Stimulated activated memory B cell treated with anti-CD40 and anti-IgM and Interleukin-4, amounts not matched to agents 10 μg/mL and 1 μg/mL and 100 μg/mL, for 72 hours (primary cell): ENCODE results near the gene GRIN3B.
A peak's percentile ranks its signal among the peaks of the same experiment; 100 is the strongest.

Experiments used
- ATAC-seq: fragments of 150-1000 bp; cut with Tn5 transposase; 2 replicates; pipeline ENCODE4 v1.10.0; 2021
- H3K27ac Mint-ChIP-seq: one replicate; pipeline ENCODE4 v1.8.0; 2022; ENCODE audit warnings: mild to moderate bottlenecking, mixed read lengths
- H3K27me3 Mint-ChIP-seq: one replicate; pipeline ENCODE4 v1.8.0; 2022; ENCODE audit warnings: mixed read lengths
- H3K36me3 Mint-ChIP-seq: one replicate; pipeline ENCODE4 v1.8.0; 2022; ENCODE audit warnings: mixed read lengths
- H3K4me1 Mint-ChIP-seq: one replicate; pipeline ENCODE4 v1.8.0; 2022; ENCODE audit warnings: mixed read lengths
- H3K4me3 Mint-ChIP-seq: one replicate; pipeline ENCODE4 v1.8.0; 2022; ENCODE audit warnings: mild to moderate bottlenecking, moderate library complexity, mixed read lengths
- H3K9me3 Mint-ChIP-seq: one replicate; pipeline ENCODE4 v1.8.0; 2022; ENCODE audit warnings: mixed read lengths

The GRIN3B gene

GRCh38 chr19:1046117-1046626, 46.0 kb downstream of the GRIN3B start:
- H3K36me3 Mint-ChIP-seq = peaks cover 27% of the 10 kb centered on the region
- H3K27me3 Mint-ChIP-seq = no peaks in the 10 kb centered on the region
- no peak overlapping the region for H3K4me3 Mint-ChIP-seq
- no peaks in the 10 kb centered on the region for H3K9me3 Mint-ChIP-seq
- H3K4me1 Mint-ChIP-seq = peaks cover 16% of the 10 kb centered on the region
- ATAC-seq = no peak
- no peak overlapping the region for H3K27ac Mint-ChIP-seq

GRCh38 chr19:1046836-1047695, 46.8 kb downstream of the GRIN3B start:
- Mint-ChIP-seq H3K36me3 (peaks cover 33% of the 10 kb centered on the region), H3K27me3 (no peaks in the 10 kb centered on the region), H3K27ac (no peak overlapping the region), H3K4me1 (peaks cover 12% of the 10 kb centered on the region), H3K4me3 (no peak overlapping the region), H3K9me3 (no peaks in the 10 kb centered on the region)
- ATAC-seq = peak; percentile 44

- no peak overlapping the region for H3K4me3 Mint-ChIP-seq
- no peaks in the 10 kb centered on the region for H3K27me3 Mint-ChIP-seq
- H3K27ac Mint-ChIP-seq = no peak overlapping the region
- no peak for ATAC-seq
- H3K4me1 Mint-ChIP-seq = peaks cover 10% of the 10 kb centered on the region
- peaks cover 30% of the 10 kb centered on the region for H3K36me3 Mint-ChIP-seq
- no peaks in the 10 kb centered on the region for H3K9me3 Mint-ChIP-seq
Observed at GRCh38 chr19:1047696-1048147, 47.5 kb downstream of the GRIN3B start.

- Mint-ChIP-seq H3K4me1 (peaks cover 15% of the 10 kb centered on the region), H3K4me3 (no peak overlapping the region), H3K9me3 (no peaks in the 10 kb centered on the region), H3K36me3 (peaks cover 33% of the 10 kb centered on the region), H3K27ac (no peak overlapping the region), H3K27me3 (no peaks in the 10 kb centered on the region)
- no peak for ATAC-seq
Observed at GRCh38 chr19:1049106-1049505, 48.9 kb downstream of the GRIN3B start.

- H3K4me3 Mint-ChIP-seq = no peak overlapping the region
- peaks cover 15% of the 10 kb centered on the region for H3K4me1 Mint-ChIP-seq
- H3K27ac Mint-ChIP-seq = no peak overlapping the region
- H3K36me3 Mint-ChIP-seq = peaks cover 33% of the 10 kb centered on the region
- no peaks in the 10 kb centered on the region for H3K27me3 Mint-ChIP-seq
- no peaks in the 10 kb centered on the region for H3K9me3 Mint-ChIP-seq
- no peak for ATAC-seq
Observed at GRCh38 chr19:1049800-1050199, 49.6 kb downstream of the GRIN3B start.

- H3K4me3 Mint-ChIP-seq = no peak overlapping the region
- no peak for ATAC-seq
- H3K36me3 Mint-ChIP-seq = peaks cover 37% of the 10 kb centered on the region
- no peaks in the 10 kb centered on the region for H3K9me3 Mint-ChIP-seq
- H3K27me3 Mint-ChIP-seq = no peaks in the 10 kb centered on the region
- H3K4me1 Mint-ChIP-seq = peaks cover 9% of the 10 kb centered on the region
- H3K27ac Mint-ChIP-seq = no peak overlapping the region
Observed at GRCh38 chr19:1050989-1051788, 51.0 kb downstream of the GRIN3B start.

GRCh38 chr19:1051791-1052190, 51.6 kb downstream of the GRIN3B start:
- no peaks in the 10 kb centered on the region for H3K9me3 Mint-ChIP-seq
- H3K27ac Mint-ChIP-seq = no peak overlapping the region

GRCh38 chr19:1052349-1052975, 52.2 kb downstream of the GRIN3B start:
- H3K27ac Mint-ChIP-seq = peak overlapping the region; percentile 44
- H3K4me3 Mint-ChIP-seq = no peak overlapping the region
- H3K27me3 Mint-ChIP-seq = no peaks in the 10 kb centered on the region
- H3K4me1 Mint-ChIP-seq = peaks cover 21% of the 10 kb centered on the region
- H3K36me3 Mint-ChIP-seq = peaks cover 50% of the 10 kb centered on the region
- no peaks in the 10 kb centered on the region for H3K9me3 Mint-ChIP-seq
- no peak for ATAC-seq

More at GRCh38 chr19:1051791-1052190, 51.6 kb downstream of the GRIN3B start:
- Mint-ChIP-seq H3K4me1 (peaks cover 15% of the 10 kb centered on the region), H3K36me3 (peaks cover 43% of the 10 kb centered on the region), H3K27me3 (no peaks in the 10 kb centered on the region), H3K4me3 (no peak overlapping the region)
- no peak for ATAC-seq

- no peaks in the 10 kb centered on the region for H3K9me3 Mint-ChIP-seq
- no peak overlapping the region for H3K4me3 Mint-ChIP-seq
- H3K36me3 Mint-ChIP-seq = peaks cover 59% of the 10 kb centered on the region
- no peaks in the 10 kb centered on the region for H3K27me3 Mint-ChIP-seq
- ATAC-seq = peak; percentile 18
- peak overlapping the region; percentile 44 for H3K27ac Mint-ChIP-seq
- peaks cover 31% of the 10 kb centered on the region for H3K4me1 Mint-ChIP-seq
Observed at GRCh38 chr19:1053176-1054101, 53.2 kb downstream of the GRIN3B start.

- Mint-ChIP-seq H3K27me3 (no peaks in the 10 kb centered on the region), H3K4me1 (peaks cover 33% of the 10 kb centered on the region), H3K9me3 (no peaks in the 10 kb centered on the region), H3K36me3 (peaks cover 59% of the 10 kb centered on the region), H3K4me3 (no peak overlapping the region), H3K27ac (peak overlapping the region; percentile 44)
- no peak for ATAC-seq
Observed at GRCh38 chr19:1054102-1055027, 54.1 kb downstream of the GRIN3B start.

- ATAC-seq = no peak
- no peak overlapping the region for H3K4me3 Mint-ChIP-seq
- H3K27me3 Mint-ChIP-seq = no peaks in the 10 kb centered on the region
- no peak overlapping the region for H3K27ac Mint-ChIP-seq
- peaks cover 59% of the 10 kb centered on the region for H3K36me3 Mint-ChIP-seq
- peaks cover 33% of the 10 kb centered on the region for H3K4me1 Mint-ChIP-seq
- no peaks in the 10 kb centered on the region for H3K9me3 Mint-ChIP-seq
Observed at GRCh38 chr19:1055028-1055425, 54.8 kb downstream of the GRIN3B start.

GRCh38 chr19:1055886-1056620, 55.8 kb downstream of the GRIN3B start:
- Mint-ChIP-seq H3K27ac (peak overlapping the region; percentile 71), H3K27me3 (no peaks in the 10 kb centered on the region), H3K4me3 (no peak overlapping the region), H3K9me3 (no peaks in the 10 kb centered on the region), H3K4me1 (peaks cover 33% of the 10 kb centered on the region), H3K36me3 (peaks cover 59% of the 10 kb centered on the region)
- no peak for ATAC-seq
